ENCODE results near the gene CDKAL1. TPM values are rescaled to one million over a fixed set of nuclear protein-coding genes. Genes with fewer than 3 reads are reported as not detected.
"Not testable (repeated sequence)": the region's sequence is repeated elsewhere in the genome, so short reads cannot be mapped to it uniquely, and the experiment has no call there.

CDKAL1 gene
- total and polyA plus RNA-seq, 4 donors, result 2.0 to 12.9 (median 6.7) TPM

GRCh38 chr6:20548264-20548663 is 14.0 kb downstream of the CDKAL1 start:
- no peak overlapping the region for H3K4me3 ChIP-seq (ENCODE audit: low read depth in 1 of 3, low read length in 3 of 3)
- no peaks in the 10 kb centered on the region for H3K9me3 ChIP-seq (ENCODE audit: control insufficient read depth in 4 of 4, low read length in 3 of 4)
- no peak overlapping the region for H3K27ac ChIP-seq (ENCODE audit: low read depth in 1 of 2, low read length in 2 of 2)
- H3K9ac ChIP-seq (ENCODE audit: low read depth in 1 of 2, low read length in 2 of 2), result no peak overlapping the region
- 97% methylated on average over 1 of the region's 1 CpG for WGBS
- H3K36me3 ChIP-seq (ENCODE audit: control insufficient read depth in 4 of 4, insufficient read depth in 3 of 4, low read depth in 1 of 4, low read length in 3 of 4), result peaks cover 2 to 19% (median 16%) of the 10 kb centered on the region in 4 donors
- no peaks in the 10 kb centered on the region for H3K27me3 ChIP-seq (ENCODE audit: control insufficient read depth in 4 of 4, insufficient read depth in 4 of 4, low read length in 3 of 4)
- peaks cover 0 to under 1% (median 0%) of the 10 kb centered on the region in 4 donors for H3K4me1 ChIP-seq (ENCODE audit: control insufficient read depth in 4 of 4, insufficient read depth in 4 of 4, low read length in 3 of 4)
- no peak for DNase-seq (ENCODE audit: low spot score)
- TF ChIP-seq ZBTB33 (IDR thresholded peaks at IDR 0.05) (no peak), SP1 (IDR thresholded peaks at IDR 0.05) (no peak), NR2F2 (IDR thresholded peaks at IDR 0.05) (no peak), RXRA (IDR thresholded peaks at IDR 0.05) (no peak), HNF4A (conservative IDR thresholded peaks at IDR 0.05) (no peak), MAX (IDR thresholded peaks at IDR 0.05) (no peak), FOXA2 (IDR thresholded peaks at IDR 0.05) (no peak), JUND (IDR thresholded peaks at IDR 0.05) (no peak), EGR1 (IDR thresholded peaks at IDR 0.05; ENCODE audit: low read depth in 2 of 2) (no peak), FOXA1 (IDR thresholded peaks at IDR 0.05) (no peak), CTCF (IDR thresholded peaks at IDR 0.05; ENCODE audit: low read depth, low read length, missing input control) (no peak)
- TF ChIP-seq, protein P1, sequence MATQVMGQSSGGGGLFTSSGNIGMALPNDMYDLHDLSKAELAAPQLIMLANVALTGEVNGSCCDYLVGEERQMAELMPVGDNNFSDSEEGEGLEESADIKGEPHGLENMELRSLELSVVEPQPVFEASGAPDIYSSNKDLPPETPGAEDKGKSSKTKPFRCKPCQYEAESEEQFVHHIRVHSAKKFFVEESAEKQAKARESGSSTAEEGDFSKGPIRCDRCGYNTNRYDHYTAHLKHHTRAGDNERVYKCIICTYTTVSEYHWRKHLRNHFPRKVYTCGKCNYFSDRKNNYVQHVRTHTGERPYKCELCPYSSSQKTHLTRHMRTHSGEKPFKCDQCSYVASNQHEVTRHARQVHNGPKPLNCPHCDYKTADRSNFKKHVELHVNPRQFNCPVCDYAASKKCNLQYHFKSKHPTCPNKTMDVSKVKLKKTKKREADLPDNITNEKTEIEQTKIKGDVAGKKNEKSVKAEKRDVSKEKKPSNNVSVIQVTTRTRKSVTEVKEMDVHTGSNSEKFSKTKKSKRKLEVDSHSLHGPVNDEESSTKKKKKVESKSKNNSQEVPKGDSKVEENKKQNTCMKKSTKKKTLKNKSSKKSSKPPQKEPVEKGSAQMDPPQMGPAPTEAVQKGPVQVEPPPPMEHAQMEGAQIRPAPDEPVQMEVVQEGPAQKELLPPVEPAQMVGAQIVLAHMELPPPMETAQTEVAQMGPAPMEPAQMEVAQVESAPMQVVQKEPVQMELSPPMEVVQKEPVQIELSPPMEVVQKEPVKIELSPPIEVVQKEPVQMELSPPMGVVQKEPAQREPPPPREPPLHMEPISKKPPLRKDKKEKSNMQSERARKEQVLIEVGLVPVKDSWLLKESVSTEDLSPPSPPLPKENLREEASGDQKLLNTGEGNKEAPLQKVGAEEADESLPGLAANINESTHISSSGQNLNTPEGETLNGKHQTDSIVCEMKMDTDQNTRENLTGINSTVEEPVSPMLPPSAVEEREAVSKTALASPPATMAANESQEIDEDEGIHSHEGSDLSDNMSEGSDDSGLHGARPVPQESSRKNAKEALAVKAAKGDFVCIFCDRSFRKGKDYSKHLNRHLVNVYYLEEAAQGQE (IDR thresholded peaks at IDR 0.05), result no peak
- TF ChIP-seq, protein P2, sequence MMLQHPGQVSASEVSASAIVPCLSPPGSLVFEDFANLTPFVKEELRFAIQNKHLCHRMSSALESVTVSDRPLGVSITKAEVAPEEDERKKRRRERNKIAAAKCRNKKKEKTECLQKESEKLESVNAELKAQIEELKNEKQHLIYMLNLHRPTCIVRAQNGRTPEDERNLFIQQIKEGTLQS (IDR thresholded peaks at IDR 0.05), result no peak

- not testable (repeated sequence) for H3K9me3 ChIP-seq (ENCODE audit: control insufficient read depth in 4 of 4, low read length in 3 of 4); H3K27ac ChIP-seq (ENCODE audit: low read depth in 1 of 2, low read length in 2 of 2); DNase-seq (ENCODE audit: low spot score); H3K9ac ChIP-seq (ENCODE audit: low read depth in 1 of 2, low read length in 2 of 2); H3K27me3 ChIP-seq (ENCODE audit: control insufficient read depth in 4 of 4, insufficient read depth in 4 of 4, low read length in 3 of 4); H3K4me3 ChIP-seq (ENCODE audit: low read depth in 1 of 3, low read length in 3 of 3); H3K4me1 ChIP-seq (ENCODE audit: control insufficient read depth in 4 of 4, insufficient read depth in 4 of 4, low read length in 3 of 4)
- H3K36me3 ChIP-seq (ENCODE audit: control insufficient read depth in 4 of 4, insufficient read depth in 3 of 4, low read depth in 1 of 4, low read length in 3 of 4), result peaks cover 2 to 19% (median 16%) of the 10 kb centered on the region in 4 donors
- WGBS, result 97% methylated on average over 3 of the region's 3 CpGs
Observed at GRCh38 chr6:20549398-20549797, 15.1 kb downstream of the CDKAL1 start.

All from liver (tissue), 9 donors.